ENCODE results near the gene MEIOB. TPM values are rescaled to one million over a fixed set of nuclear protein-coding genes. Genes with fewer than 3 reads are reported as not detected.

The MEIOB gene
- total RNA-seq, 1 experiment from 2014 or later = not detected

GRCh38 chr16:1917056-1917664 is 45.2 kb upstream of the MEIOB start:
- Histone ChIP-seq H3K4me1 (replicated peaks; ENCODE audit: insufficient read depth) (peaks cover 22% of the 10 kb centered on the region), H4K20me1 (ENCODE audit: insufficient read depth) (no peaks in the 10 kb centered on the region), H3K79me2 (ENCODE audit: low read depth) (no peaks in the 10 kb centered on the region), H3K36me3 (ENCODE audit: low read depth) (no peaks in the 10 kb centered on the region), H3K9me3 (ENCODE audit: insufficient read depth, low read depth) (no peaks in the 10 kb centered on the region), H3K27me3 (ENCODE audit: insufficient read depth, low read depth) (peaks cover 35% of the 10 kb centered on the region; the same call in 1 of the 2 replicates), H2AFZ (no peak overlapping the region), H3K4me3 (no peak overlapping the region), H3K27ac (no peak overlapping the region), H3K4me2 (no peak overlapping the region), H3K9me2 (ENCODE audit: insufficient read depth) (no peaks in the 10 kb centered on the region), H3F3A (ENCODE audit: insufficient read depth, low read depth) (peaks cover 9% of the 10 kb centered on the region; the same call in 1 of the 2 replicates)
- no TSS peak for BruUV-seq (replicated peaks)
- ChIA-PET CTCF (no interaction called here), POLR2A (ENCODE audit: unreplicated experiment) (no interaction called here)
- TF ChIP-seq, protein P1, sequence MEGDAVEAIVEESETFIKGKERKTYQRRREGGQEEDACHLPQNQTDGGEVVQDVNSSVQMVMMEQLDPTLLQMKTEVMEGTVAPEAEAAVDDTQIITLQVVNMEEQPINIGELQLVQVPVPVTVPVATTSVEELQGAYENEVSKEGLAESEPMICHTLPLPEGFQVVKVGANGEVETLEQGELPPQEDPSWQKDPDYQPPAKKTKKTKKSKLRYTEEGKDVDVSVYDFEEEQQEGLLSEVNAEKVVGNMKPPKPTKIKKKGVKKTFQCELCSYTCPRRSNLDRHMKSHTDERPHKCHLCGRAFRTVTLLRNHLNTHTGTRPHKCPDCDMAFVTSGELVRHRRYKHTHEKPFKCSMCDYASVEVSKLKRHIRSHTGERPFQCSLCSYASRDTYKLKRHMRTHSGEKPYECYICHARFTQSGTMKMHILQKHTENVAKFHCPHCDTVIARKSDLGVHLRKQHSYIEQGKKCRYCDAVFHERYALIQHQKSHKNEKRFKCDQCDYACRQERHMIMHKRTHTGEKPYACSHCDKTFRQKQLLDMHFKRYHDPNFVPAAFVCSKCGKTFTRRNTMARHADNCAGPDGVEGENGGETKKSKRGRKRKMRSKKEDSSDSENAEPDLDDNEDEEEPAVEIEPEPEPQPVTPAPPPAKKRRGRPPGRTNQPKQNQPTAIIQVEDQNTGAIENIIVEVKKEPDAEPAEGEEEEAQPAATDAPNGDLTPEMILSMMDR (conservative IDR thresholded peaks at IDR 0.05) = no peak
- TF ChIP-seq EZH2 (IDR thresholded peaks at IDR 0.05; ENCODE audit: low read depth) = no peak
- DNase-seq = no peak
- intact Hi-C loops (cut with micrococcal nuclease; ENCODE audit: unreplicated experiment) = no loop called here

GRCh38 chr16:1916640-1916990 is 44.7 kb upstream of the MEIOB start:
- H3K4me1 ChIP-seq (replicated peaks; ENCODE audit: insufficient read depth) = peaks cover 22% of the 10 kb centered on the region

DNA sequence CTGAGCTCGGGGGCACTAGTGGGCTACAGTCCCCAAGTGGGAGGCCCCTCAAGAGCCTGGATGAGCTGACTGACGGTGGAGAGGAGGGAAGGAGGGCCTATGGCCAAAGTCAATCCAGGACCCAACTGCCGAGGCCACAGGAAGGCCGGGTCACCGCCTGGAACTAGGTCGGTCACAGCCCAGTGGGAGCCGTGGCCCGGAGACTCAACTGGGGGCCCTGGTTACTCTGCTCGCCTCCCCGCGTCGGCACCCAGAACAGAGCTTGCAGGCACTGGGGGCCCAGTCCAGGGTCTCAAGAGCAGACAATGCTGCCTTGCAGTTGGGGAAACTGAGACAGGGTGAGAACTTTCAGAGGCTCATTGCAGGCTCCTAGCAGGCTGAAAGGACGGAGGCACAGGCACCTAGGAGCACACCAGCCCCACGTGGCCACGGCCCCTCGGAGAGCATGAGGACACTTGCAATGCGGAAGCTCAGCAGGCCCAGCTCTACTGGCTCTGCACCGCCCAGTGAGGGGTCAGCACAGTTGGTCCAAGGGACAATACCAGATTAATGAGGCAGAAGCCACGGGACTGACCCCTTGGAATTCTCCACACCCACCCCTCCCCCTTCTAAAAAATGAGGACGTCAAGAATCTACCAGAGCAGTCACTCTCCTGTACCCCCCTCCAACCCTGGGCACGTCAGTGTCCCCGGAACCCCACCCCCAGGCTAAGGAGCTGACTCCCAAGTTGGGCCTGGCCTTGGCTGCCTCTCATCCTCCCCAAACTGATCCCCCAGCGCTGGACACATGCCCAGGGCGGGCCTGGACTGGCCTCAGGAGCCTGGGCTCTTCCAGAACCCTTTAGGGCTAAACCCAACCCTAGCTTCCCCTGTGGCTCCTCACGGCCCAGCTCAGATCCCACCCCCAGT is 44.0 kb upstream of the MEIOB start:
- TF ChIP-seq EZH2 (IDR thresholded peaks at IDR 0.05; ENCODE audit: low read depth) = no peak
- TF ChIP-seq, protein P1 (conservative IDR thresholded peaks at IDR 0.05) = no peak
- Histone ChIP-seq H3K4me3 (no peak overlapping the region), H3K9me3 (ENCODE audit: insufficient read depth, low read depth) (no peaks in the 10 kb centered on the region), H3K27ac (no peak overlapping the region), H3K27me3 (ENCODE audit: insufficient read depth, low read depth) (peaks cover 24% of the 10 kb centered on the region; the same call in 1 of the 2 replicates), H4K20me1 (ENCODE audit: insufficient read depth) (no peaks in the 10 kb centered on the region), H3K4me1 (replicated peaks; ENCODE audit: insufficient read depth) (peaks cover 22% of the 10 kb centered on the region), H3F3A (ENCODE audit: insufficient read depth, low read depth) (no peaks in the 10 kb centered on the region), H3K36me3 (ENCODE audit: low read depth) (no peaks in the 10 kb centered on the region), H3K79me2 (ENCODE audit: low read depth) (no peaks in the 10 kb centered on the region), H2AFZ (no peak overlapping the region), H3K4me2 (no peak overlapping the region), H3K9me2 (ENCODE audit: insufficient read depth) (no peaks in the 10 kb centered on the region)
- intact Hi-C loops (cut with micrococcal nuclease; ENCODE audit: unreplicated experiment) = no loop called here
- DNase-seq = no peak
- BruUV-seq (replicated peaks) = no TSS peak
- CTCF ChIA-PET = interaction anchor here (0.6 kb wide), 2 partner anchors 24 to 711 kb away, joined by 4 to 5 read pairs; no protein-coding TSS in a partner anchor
- POLR2A ChIA-PET (ENCODE audit: unreplicated experiment) = no interaction called here

More at GRCh38 chr16:1916640-1916990, 44.7 kb upstream of the MEIOB start:
- H3K9me3 ChIP-seq (ENCODE audit: insufficient read depth, low read depth) = no peaks in the 10 kb centered on the region
- no peaks in the 10 kb centered on the region for H3K79me2 ChIP-seq (ENCODE audit: low read depth)
- DNase-seq = no peak
- no TSS peak for BruUV-seq (replicated peaks)
- no peak overlapping the region for H3K4me3 ChIP-seq
- ChIA-PET POLR2A (ENCODE audit: unreplicated experiment) (no interaction called here), CTCF (interaction anchor here (0.6 kb wide), 2 partner anchors 24 to 711 kb away, joined by 4 to 5 read pairs; no protein-coding TSS in a partner anchor)
- peaks cover 31% of the 10 kb centered on the region; the same call in 1 of the 2 replicates for H3K27me3 ChIP-seq (ENCODE audit: insufficient read depth, low read depth)
- no peak overlapping the region for H3K4me2 ChIP-seq
- TF ChIP-seq, protein P1 (conservative IDR thresholded peaks at IDR 0.05) = no peak
- no peak for TF ChIP-seq EZH2 (IDR thresholded peaks at IDR 0.05; ENCODE audit: low read depth)
- no peak overlapping the region for H3K27ac ChIP-seq
- no peaks in the 10 kb centered on the region for H3K36me3 ChIP-seq (ENCODE audit: low read depth)
- H2AFZ ChIP-seq = no peak overlapping the region
- intact Hi-C loops (cut with micrococcal nuclease; ENCODE audit: unreplicated experiment) = no loop called here
- H4K20me1 ChIP-seq (ENCODE audit: insufficient read depth) = no peaks in the 10 kb centered on the region
- peaks cover 5% of the 10 kb centered on the region; the same call in 1 of the 2 replicates for H3F3A ChIP-seq (ENCODE audit: insufficient read depth, low read depth)
- no peaks in the 10 kb centered on the region for H3K9me2 ChIP-seq (ENCODE audit: insufficient read depth)
